ENCODE results near the gene VWA5B1. TPM values are rescaled to one million over a fixed set of nuclear protein-coding genes. Genes with fewer than 3 reads are reported as not detected.

VWA5B1 gene
- total RNA-seq, 4 donors from 2014 or later, result 0.69 TPM; not detected in 3

GRCh38 chr1:20377516-20378270 is 87.0 kb downstream of the VWA5B1 start:
- no peak for TF ChIP-seq POLR2A (IDR thresholded peaks at IDR 0.05)
- TF ChIP-seq CTCF (IDR thresholded peaks at IDR 0.05), result no peak
- H3K27me3 ChIP-seq, result no peaks in the 10 kb centered on the region
- H3K9me3 ChIP-seq, result no peaks in the 10 kb centered on the region
- intact Hi-C loops (cut with DNase I; ENCODE audit: low total_unique reads), result loop anchor here (10.0 kb wide), 1 partner anchor 117 kb away; no protein-coding TSS in a partner anchor
- H3K4me1 ChIP-seq, result no peaks in the 10 kb centered on the region
- H3K4me3 ChIP-seq, result no peak overlapping the region
- DNase-seq, result no peak
- no peak overlapping the region for H3K27ac ChIP-seq
- H3K36me3 ChIP-seq, result no peaks in the 10 kb centered on the region

- intact Hi-C loops (cut with DNase I; ENCODE audit: low total_unique reads), result loop anchor here (10.0 kb wide), 1 partner anchor 116 kb away; no protein-coding TSS in a partner anchor
- H3K4me3 ChIP-seq, result no peak overlapping the region
- H3K36me3 ChIP-seq, result no peaks in the 10 kb centered on the region
- DNase-seq, result no peak
- no peaks in the 10 kb centered on the region for H3K27me3 ChIP-seq
- no peaks in the 10 kb centered on the region for H3K9me3 ChIP-seq
- H3K27ac ChIP-seq, result no peak overlapping the region
- H3K4me1 ChIP-seq, result no peaks in the 10 kb centered on the region
- TF ChIP-seq CTCF (IDR thresholded peaks at IDR 0.05), result no peak
- no peak for TF ChIP-seq POLR2A (IDR thresholded peaks at IDR 0.05)
These were observed 88.4 kb downstream of the VWA5B1 start for GRCh38 chr1:20379075-20379474.

- DNase-seq, result no peak
- Histone ChIP-seq H3K27ac (no peak overlapping the region), H3K27me3 (no peaks in the 10 kb centered on the region), H3K4me1 (no peaks in the 10 kb centered on the region), H3K36me3 (no peaks in the 10 kb centered on the region), H3K4me3 (no peak overlapping the region), H3K9me3 (no peaks in the 10 kb centered on the region)
- TF ChIP-seq CTCF (IDR thresholded peaks at IDR 0.05), result no peak
- no peak for TF ChIP-seq POLR2A (IDR thresholded peaks at IDR 0.05)
- intact Hi-C loops (cut with DNase I; ENCODE audit: low total_unique reads), result no loop called here
These were observed 89.5 kb downstream of the VWA5B1 start for GRCh38 chr1:20380175-20380574.

- H3K36me3 ChIP-seq, result no peaks in the 10 kb centered on the region
- DNase-seq, result no peak
- intact Hi-C loops (cut with DNase I; ENCODE audit: low total_unique reads), result no loop called here
- H3K4me3 ChIP-seq, result no peak overlapping the region
- H3K27ac ChIP-seq, result no peak overlapping the region
- H3K9me3 ChIP-seq, result no peaks in the 10 kb centered on the region
- H3K4me1 ChIP-seq, result no peaks in the 10 kb centered on the region
- TF ChIP-seq CTCF (IDR thresholded peaks at IDR 0.05), result no peak
- TF ChIP-seq POLR2A (IDR thresholded peaks at IDR 0.05), result no peak
- H3K27me3 ChIP-seq, result no peaks in the 10 kb centered on the region
These were observed 90.0 kb downstream of the VWA5B1 start for GRCh38 chr1:20380616-20381035.

- no peak overlapping the region for H3K27ac ChIP-seq
- H3K4me1 ChIP-seq, result no peaks in the 10 kb centered on the region
- intact Hi-C loops (cut with DNase I; ENCODE audit: low total_unique reads), result no loop called here
- DNase-seq, result no peak
- TF ChIP-seq POLR2A (IDR thresholded peaks at IDR 0.05), result no peak
- no peak for TF ChIP-seq CTCF (IDR thresholded peaks at IDR 0.05)
- H3K27me3 ChIP-seq, result no peaks in the 10 kb centered on the region
- H3K9me3 ChIP-seq, result no peaks in the 10 kb centered on the region
- H3K36me3 ChIP-seq, result no peaks in the 10 kb centered on the region
- H3K4me3 ChIP-seq, result no peak overlapping the region
These were observed 90.5 kb downstream of the VWA5B1 start for GRCh38 chr1:20381045-20381641.

Data from uterus (tissue), 4 donors.